ENCODE measurements around the gene TNF. TPM values are rescaled to one million over a fixed set of nuclear protein-coding genes. Genes with fewer than 3 reads are reported as not detected.

TNF gene
- total and polyA plus RNA-seq, 2 of the 13 experiments (the other 11 are each of a cell fraction or from before 2014, with no cell fraction given): not detected

DNA sequence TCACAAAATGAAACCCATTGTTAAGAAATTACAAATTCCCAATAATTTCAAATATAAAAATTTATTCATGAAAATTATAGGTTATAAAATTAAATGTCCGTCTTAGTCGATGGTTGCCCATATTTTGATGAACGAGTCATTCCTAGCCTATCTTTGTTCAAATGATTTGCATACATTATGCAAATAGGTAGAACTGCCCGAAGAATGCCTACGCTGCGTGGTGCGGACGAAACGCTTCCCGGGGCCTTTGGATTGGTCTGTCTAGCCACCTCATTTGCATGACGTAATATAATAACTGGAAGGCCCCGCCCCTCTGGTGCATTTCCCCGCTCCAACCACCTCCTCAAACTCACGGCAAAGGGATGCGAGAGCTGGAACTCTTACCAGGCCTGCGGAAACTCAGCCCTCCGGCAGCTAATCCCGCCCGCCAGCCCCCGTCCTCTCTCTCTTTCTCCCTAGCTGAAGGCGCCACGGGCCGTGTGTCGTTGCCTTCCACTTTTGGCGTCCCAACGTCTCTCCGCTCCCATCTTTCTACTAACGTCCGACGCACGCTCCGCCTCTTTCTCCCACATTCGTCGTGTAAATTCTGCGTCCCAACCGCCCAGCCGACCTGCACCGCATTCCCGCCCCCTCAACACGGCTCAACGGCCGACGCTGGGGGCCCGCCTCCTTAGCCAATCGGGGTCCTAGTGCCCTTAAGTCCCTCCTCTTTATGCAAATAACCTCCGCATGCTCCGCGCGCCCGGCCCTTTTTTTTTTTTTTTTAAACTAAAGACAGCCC is 44.6 kb downstream of the TNF start (continued):
- TF ChIP-seq, protein P1, sequence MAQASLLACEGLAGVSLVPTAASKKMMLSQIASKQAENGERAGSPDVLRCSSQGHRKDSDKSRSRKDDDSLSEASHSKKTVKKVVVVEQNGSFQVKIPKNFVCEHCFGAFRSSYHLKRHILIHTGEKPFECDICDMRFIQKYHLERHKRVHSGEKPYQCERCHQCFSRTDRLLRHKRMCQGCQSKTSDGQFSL (CRISPR knock-in tag; IDR thresholded peaks at IDR 0.05): 0 out of 2 replicates have a peak, but pooled peaks have one; percentile 9
- TF ChIP-seq ISX (CRISPR knock-in tag; conservative IDR thresholded peaks at IDR 0.05) (no peak), FOXP4 (CRISPR knock-in tag; IDR thresholded peaks at IDR 0.05) (peak; percentile 76; the same call in 1 of the 2 replicates), MED1 (CRISPR knock-in tag; IDR thresholded peaks at IDR 0.05) (peak; percentile 82), PRPF4 (IDR thresholded peaks at IDR 0.05; ENCODE audit: low read depth, low read length, poor library complexity, severe bottlenecking) (no peak), NFKBIZ (CRISPR knock-in tag; IDR thresholded peaks at IDR 0.05) (0 out of 2 replicates have a peak, but pooled peaks have one; percentile 34), RBM39 (IDR thresholded peaks at IDR 0.05; ENCODE audit: low read depth, low read length, poor library complexity, severe bottlenecking) (no peak), ZNF354B (CRISPR knock-in tag; IDR thresholded peaks at IDR 0.05) (peak; percentile 93; the same call in 1 of the 2 replicates), CEBPZ (IDR thresholded peaks at IDR 0.05; ENCODE audit: low read length) (no peak), IRF9 (CRISPR knock-in tag; IDR thresholded peaks at IDR 0.05; ENCODE audit: borderline replicate concordance) (peak; percentile 83; the same call in 1 of the 2 replicates), HHEX (CRISPR knock-in tag; IDR thresholded peaks at IDR 0.05) (no peak), ZSCAN12 (CRISPR knock-in tag; IDR thresholded peaks at IDR 0.05) (no peak), ZNF703 (CRISPR knock-in tag; IDR thresholded peaks at IDR 0.05; ENCODE audit: borderline replicate concordance) (no peak), ATF1 (CRISPR knock-in tag; IDR thresholded peaks at IDR 0.05) (peak; percentile 92), FOSL2 (CRISPR knock-in tag; IDR thresholded peaks at IDR 0.05) (no peak), TGIF2 (CRISPR knock-in tag; IDR thresholded peaks at IDR 0.05) (no peak), ZNF138 (CRISPR knock-in tag; IDR thresholded peaks at IDR 0.05; ENCODE audit: low read depth) (no peak), NR3C1 (CRISPR knock-in tag; IDR thresholded peaks at IDR 0.05) (no peak), ZNF143 (CRISPR knock-in tag; IDR thresholded peaks at IDR 0.05) (0 out of 2 replicates have a peak, but pooled peaks have one; percentile 42)
- TF ChIP-seq, protein P2, sequence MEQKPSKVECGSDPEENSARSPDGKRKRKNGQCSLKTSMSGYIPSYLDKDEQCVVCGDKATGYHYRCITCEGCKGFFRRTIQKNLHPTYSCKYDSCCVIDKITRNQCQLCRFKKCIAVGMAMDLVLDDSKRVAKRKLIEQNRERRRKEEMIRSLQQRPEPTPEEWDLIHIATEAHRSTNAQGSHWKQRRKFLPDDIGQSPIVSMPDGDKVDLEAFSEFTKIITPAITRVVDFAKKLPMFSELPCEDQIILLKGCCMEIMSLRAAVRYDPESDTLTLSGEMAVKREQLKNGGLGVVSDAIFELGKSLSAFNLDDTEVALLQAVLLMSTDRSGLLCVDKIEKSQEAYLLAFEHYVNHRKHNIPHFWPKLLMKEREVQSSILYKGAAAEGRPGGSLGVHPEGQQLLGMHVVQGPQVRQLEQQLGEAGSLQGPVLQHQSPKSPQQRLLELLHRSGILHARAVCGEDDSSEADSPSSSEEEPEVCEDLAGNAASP (CRISPR knock-in tag; IDR thresholded peaks at IDR 0.05; ENCODE audit: borderline replicate concordance): no peak
